ENCODE results near the gene NUDT7.

Gene NUDT7

DNA sequence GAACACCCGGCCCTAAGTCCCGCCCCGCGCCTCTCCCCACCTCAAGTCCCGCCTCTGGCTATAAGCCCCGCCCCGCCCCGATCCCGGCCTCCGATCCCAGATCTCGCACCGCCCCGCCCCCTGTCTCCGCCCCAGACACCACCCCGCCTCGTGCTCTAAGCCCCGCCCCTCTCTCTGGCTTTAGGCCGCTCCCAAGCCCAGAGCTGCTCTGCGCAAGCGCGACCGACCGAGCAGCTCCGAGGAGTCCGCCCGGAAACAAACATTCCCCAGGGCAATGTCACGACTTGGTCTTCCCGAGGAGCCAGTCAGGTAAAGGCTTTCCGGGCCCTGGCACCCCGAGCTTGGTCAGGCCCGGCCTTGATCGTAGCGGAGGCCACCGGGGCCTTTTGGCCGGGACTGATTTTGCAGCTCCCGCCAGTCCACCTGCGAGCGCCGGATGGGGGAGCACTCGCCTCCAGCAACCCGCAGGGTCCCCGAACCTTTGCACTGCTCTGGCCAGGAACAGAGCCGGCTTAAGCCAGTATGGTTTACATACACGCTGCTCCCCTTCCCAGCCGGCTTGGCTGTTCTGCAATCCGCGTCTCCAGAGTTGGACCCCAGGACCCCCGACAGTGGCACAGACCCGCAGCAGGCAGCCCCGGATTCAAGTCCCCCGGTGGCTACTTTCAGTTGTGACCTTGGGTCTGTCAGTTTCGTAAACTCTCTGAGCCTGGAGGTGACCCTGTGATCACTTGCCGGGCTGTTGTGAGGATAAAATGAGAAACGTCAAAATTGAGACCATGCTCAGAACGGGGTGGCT, at the start of gene NUDT7:
Gene NUDT7, plus strand, starts transcription at position 206 of the 799 bp plus-strand sequence. Its CDS starts 69 bp downstream, at position 275.
- peak within 1 kb of the TSS; percentile 84 for H3K4me3 Mint-ChIP-seq
- peaks cover 13% of the 10 kb centered on the region for H3K36me3 Mint-ChIP-seq (ENCODE audit: low read depth)
- H3K27ac Mint-ChIP-seq = peak within 1 kb of the TSS; percentile 81
- peaks cover 14% of the 10 kb centered on the region for H3K4me1 Mint-ChIP-seq (ENCODE audit: low read depth)
- no peaks in the 10 kb centered on the region for H3K9me3 Mint-ChIP-seq
- no peaks in the 10 kb centered on the region for H3K27me3 Mint-ChIP-seq

DNA sequence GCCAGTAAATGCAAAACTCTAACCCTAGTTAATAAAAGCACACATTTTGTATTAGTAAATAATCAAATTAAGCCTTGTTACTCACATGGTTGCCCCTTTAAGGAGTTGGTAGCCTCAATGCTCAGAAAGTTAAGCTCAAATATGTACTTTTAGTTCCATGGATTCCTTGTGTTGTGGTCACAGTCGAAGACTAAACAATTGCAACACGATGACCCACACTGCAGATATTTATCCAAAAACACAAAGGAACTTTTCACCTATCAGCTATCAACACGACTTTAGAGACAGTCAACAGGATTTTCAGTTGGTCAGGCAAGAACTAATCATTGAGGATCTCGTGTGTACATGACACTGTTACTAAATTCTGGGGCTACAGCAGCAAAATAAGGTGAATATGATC, 47.4 kb upstream of the NUDT7 start:
- Mint-ChIP-seq H3K4me1 (ENCODE audit: low read depth) (no peaks in the 10 kb centered on the region), H3K27me3 (no peaks in the 10 kb centered on the region), H3K36me3 (ENCODE audit: low read depth) (no peaks in the 10 kb centered on the region), H3K27ac (no peak overlapping the region), H3K9me3 (no peaks in the 10 kb centered on the region), H3K4me3 (no peak overlapping the region)

DNA sequence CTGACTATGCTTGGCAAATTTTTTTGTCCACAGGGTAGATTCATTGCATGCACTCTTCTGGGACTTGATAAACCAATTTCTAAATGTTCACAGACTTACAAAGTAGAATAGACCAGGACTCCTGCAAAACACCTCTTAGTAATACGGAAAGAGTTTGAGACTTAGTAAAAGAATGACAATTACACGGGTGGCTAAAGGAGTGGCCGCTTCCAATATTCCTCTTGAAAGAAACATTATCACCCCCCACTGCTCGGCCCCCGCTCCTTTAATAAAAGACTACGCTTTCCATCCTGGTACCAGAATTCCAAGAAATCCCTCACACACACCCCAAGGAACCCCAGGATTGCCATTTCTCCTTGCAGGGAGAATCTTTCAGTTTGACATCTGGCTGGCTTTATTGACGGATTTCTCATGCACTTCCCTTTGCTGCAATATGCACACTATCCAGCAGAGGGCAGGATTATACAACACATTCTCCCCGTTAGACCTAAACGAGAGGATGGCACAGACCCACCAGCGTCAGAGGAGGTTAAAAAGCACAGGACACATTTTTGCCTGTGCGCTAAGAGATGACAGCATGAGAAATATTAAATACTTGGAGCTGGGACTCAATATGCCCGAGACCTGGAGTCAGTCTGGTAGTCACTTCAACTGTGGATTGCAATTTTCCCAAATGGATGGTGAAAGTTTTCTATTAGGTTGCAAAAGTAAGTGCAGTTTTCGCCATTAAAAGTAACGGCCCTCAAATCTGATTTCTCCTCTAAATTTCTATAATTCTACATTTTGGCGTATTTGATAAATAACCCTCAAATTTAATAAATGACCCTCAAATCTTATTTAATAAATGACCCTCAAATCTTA, 46.6 kb upstream of the NUDT7 start:
- Mint-ChIP-seq H3K9me3 (no peaks in the 10 kb centered on the region), H3K36me3 (ENCODE audit: low read depth) (no peaks in the 10 kb centered on the region), H3K27me3 (no peaks in the 10 kb centered on the region), H3K27ac (no peak overlapping the region), H3K4me1 (ENCODE audit: low read depth) (no peaks in the 10 kb centered on the region), H3K4me3 (no peak overlapping the region)

DNA sequence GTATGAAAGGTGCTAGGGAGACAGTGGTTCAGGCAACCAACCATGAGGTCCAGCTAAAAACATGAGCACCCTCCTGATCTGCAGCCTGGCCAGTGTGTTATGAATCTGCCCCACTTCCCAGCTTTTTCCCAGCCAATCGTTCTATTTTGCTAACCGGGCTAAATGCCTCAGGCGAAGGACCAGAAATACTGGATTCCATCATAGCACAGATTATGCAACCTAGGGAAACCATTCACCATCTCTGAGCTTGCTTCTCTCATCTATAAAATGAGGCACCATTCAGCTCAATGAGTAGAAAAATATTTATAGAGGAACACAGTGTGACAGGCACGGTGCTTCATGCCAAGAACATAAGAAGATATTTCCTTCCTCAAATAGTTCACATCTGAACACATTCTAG, 45.2 kb upstream of the NUDT7 start:
- no peaks in the 10 kb centered on the region for H3K27me3 Mint-ChIP-seq
- no peaks in the 10 kb centered on the region for H3K9me3 Mint-ChIP-seq
- H3K4me3 Mint-ChIP-seq = no peak overlapping the region

DNA sequence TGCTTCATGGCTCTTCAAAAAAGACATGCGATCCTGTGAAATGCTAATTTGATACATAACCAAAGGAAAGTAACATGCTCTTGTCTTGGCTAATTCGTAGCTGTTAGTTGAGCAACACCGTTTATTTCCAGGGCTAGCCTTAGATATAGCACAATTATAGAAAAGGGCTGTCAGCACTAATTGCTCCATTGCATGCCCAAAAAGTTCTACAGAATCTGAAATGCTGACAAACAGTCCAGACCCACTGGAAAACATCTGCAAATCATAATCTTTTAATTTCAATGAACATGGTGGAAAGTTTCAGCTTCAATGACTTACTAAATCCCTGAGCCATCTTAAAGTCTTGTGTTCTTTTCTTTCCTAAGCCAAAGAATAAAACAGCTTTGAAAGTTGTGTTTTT, 42.9 kb upstream of the NUDT7 start:
- Mint-ChIP-seq H3K27ac (no peak overlapping the region), H3K27me3 (no peaks in the 10 kb centered on the region), H3K36me3 (ENCODE audit: low read depth) (no peaks in the 10 kb centered on the region), H3K9me3 (no peaks in the 10 kb centered on the region), H3K4me3 (no peak overlapping the region), H3K4me1 (ENCODE audit: low read depth) (no peaks in the 10 kb centered on the region)

More for the DNA sequence above, 45.2 kb upstream of the NUDT7 start:
- Mint-ChIP-seq H3K36me3 (ENCODE audit: low read depth) (no peaks in the 10 kb centered on the region), H3K4me1 (ENCODE audit: low read depth) (no peaks in the 10 kb centered on the region), H3K27ac (no peak overlapping the region)

DNA sequence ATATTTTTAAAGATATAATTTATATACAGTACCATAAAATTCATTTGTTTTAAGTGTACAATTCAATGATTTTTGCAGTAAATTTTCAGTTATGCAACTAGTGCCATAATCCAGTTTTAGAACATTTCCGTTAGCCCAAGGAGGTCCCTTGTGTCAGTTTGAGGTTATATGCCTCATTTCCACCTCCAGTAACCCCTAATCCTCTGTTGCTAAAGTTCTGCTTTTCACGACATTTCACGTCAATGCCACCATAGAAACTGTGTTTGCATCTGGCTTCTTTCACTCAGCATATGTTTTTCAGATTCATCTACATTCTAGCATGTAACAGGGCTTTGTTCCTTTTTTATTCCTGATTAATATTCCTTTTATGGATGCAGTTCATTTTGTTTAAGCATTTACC, 42.4 kb upstream of the NUDT7 start:
- H3K9me3 Mint-ChIP-seq = no peaks in the 10 kb centered on the region
- no peaks in the 10 kb centered on the region for H3K36me3 Mint-ChIP-seq (ENCODE audit: low read depth)
- no peaks in the 10 kb centered on the region for H3K27me3 Mint-ChIP-seq
- H3K27ac Mint-ChIP-seq = no peak overlapping the region
- no peaks in the 10 kb centered on the region for H3K4me1 Mint-ChIP-seq (ENCODE audit: low read depth)
- H3K4me3 Mint-ChIP-seq = no peak overlapping the region

GRCh38 chr16:77680496-77680895, 41.8 kb upstream of the NUDT7 start:
- H3K4me1 Mint-ChIP-seq (ENCODE audit: low read depth) = no peaks in the 10 kb centered on the region

DNA sequence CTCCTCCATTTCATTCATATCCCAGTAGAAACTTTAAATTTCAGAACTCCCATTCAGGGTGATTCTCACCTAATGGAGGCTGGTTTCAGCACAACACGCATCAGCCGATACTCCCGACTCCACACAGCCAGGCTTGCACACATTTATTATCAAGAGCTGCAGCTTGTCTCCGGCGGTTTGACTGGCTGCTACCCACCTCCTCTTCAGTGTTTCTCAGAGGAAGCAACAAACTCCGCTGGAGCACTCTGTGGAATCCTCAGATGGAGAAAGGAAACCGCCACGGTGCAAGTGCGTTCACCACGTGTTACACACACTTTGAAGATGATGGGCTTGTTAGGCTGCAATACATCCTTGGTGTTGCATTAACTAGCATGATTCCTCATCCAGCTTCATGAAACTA, 39.7 kb upstream of the NUDT7 start:
- Mint-ChIP-seq H3K4me3 (no peak overlapping the region), H3K27me3 (no peaks in the 10 kb centered on the region), H3K27ac (no peak overlapping the region), H3K9me3 (no peaks in the 10 kb centered on the region), H3K4me1 (ENCODE audit: low read depth) (no peaks in the 10 kb centered on the region), H3K36me3 (ENCODE audit: low read depth) (no peaks in the 10 kb centered on the region)

More at GRCh38 chr16:77680496-77680895, 41.8 kb upstream of the NUDT7 start:
- no peaks in the 10 kb centered on the region for H3K27me3 Mint-ChIP-seq
- no peak overlapping the region for H3K27ac Mint-ChIP-seq
- H3K4me3 Mint-ChIP-seq = no peak overlapping the region
- H3K36me3 Mint-ChIP-seq (ENCODE audit: low read depth) = no peaks in the 10 kb centered on the region
- H3K9me3 Mint-ChIP-seq = no peaks in the 10 kb centered on the region

GRCh38 chr16:77683397-77684180, 38.7 kb upstream of the NUDT7 start:
- Mint-ChIP-seq H3K9me3 (no peaks in the 10 kb centered on the region), H3K27me3 (peaks cover 4% of the 10 kb centered on the region), H3K4me3 (no peak overlapping the region), H3K36me3 (ENCODE audit: low read depth) (no peaks in the 10 kb centered on the region), H3K27ac (no peak overlapping the region), H3K4me1 (ENCODE audit: low read depth) (no peaks in the 10 kb centered on the region)

DNA sequence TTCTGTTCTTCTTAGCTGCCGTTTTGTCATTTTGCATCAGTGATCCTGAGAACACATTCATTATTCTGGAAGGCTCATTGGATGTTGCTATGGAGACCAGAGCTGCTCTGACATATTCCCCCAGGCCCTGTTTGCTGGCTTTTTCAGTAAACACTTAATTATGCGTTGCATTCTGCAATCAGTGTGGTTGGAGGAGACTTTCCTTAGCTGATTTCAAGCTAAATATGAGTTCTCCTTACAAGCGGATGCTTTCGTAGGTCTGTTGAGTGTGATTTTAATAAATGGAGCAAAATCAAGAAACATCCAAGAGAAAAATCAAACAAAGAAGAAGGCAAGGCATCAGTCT, 38.2 kb upstream of the NUDT7 start:
- Mint-ChIP-seq H3K4me1 (ENCODE audit: low read depth) (no peaks in the 10 kb centered on the region), H3K36me3 (ENCODE audit: low read depth) (no peaks in the 10 kb centered on the region), H3K27ac (no peak overlapping the region), H3K9me3 (no peaks in the 10 kb centered on the region), H3K27me3 (peaks cover 4% of the 10 kb centered on the region), H3K4me3 (no peak overlapping the region)

DNA sequence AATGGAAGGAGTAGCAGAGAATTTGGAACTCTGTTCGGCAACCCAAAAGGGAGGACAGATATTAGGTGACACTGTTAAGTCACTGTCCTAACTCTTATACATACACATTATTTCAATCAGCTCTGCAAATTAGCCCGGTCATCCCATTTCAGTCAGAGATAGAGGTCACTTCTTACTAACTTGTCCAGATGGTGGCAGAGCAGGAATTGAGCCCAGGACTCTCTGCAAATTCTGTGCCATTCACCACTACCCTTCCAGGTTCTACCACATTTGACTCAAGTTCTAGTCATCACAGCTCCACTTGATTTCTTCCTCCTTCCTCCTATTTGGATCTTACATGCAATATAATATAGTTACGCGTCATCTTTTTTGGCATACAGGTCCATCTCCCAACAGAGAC, 35.9 kb upstream of the NUDT7 start:
- Mint-ChIP-seq H3K27me3 (peaks cover 4% of the 10 kb centered on the region), H3K4me3 (no peak overlapping the region), H3K36me3 (ENCODE audit: low read depth) (no peaks in the 10 kb centered on the region), H3K4me1 (ENCODE audit: low read depth) (no peaks in the 10 kb centered on the region), H3K9me3 (no peaks in the 10 kb centered on the region), H3K27ac (no peak overlapping the region)

GRCh38 chr16:77689971-77690370, 32.3 kb upstream of the NUDT7 start:
- Mint-ChIP-seq H3K9me3 (no peaks in the 10 kb centered on the region), H3K27me3 (peaks cover 20% of the 10 kb centered on the region), H3K27ac (no peak overlapping the region), H3K36me3 (ENCODE audit: low read depth) (no peaks in the 10 kb centered on the region), H3K4me3 (no peak overlapping the region), H3K4me1 (ENCODE audit: low read depth) (no peaks in the 10 kb centered on the region)

- Mint-ChIP-seq H3K36me3 (ENCODE audit: low read depth) (no peaks in the 10 kb centered on the region), H3K9me3 (no peaks in the 10 kb centered on the region), H3K4me3 (no peak overlapping the region), H3K4me1 (ENCODE audit: low read depth) (no peaks in the 10 kb centered on the region), H3K27ac (no peak overlapping the region), H3K27me3 (peaks cover 20% of the 10 kb centered on the region)
Observed at GRCh38 chr16:77690416-77690815, 31.9 kb upstream of the NUDT7 start.

DNA sequence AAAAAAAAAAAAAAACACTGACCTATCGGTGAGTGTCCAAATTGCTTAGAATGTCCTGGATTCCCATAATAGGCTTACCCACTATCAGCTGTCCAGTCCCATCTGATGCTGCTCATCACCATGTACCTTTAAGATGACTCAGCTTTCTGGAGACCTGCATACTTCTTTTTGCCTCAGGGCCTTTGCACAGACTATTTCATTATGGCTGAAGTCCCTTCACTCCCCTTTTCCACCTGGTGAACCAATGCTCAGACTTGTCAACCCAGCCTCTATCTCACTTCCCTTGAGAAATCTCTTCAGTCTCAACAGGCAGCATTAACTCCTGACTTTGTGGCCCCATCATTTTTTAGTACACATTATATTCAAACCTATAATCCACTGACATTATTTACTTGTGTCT, 29.7 kb upstream of the NUDT7 start:
- H3K27me3 Mint-ChIP-seq = peaks cover 20% of the 10 kb centered on the region

DNA sequence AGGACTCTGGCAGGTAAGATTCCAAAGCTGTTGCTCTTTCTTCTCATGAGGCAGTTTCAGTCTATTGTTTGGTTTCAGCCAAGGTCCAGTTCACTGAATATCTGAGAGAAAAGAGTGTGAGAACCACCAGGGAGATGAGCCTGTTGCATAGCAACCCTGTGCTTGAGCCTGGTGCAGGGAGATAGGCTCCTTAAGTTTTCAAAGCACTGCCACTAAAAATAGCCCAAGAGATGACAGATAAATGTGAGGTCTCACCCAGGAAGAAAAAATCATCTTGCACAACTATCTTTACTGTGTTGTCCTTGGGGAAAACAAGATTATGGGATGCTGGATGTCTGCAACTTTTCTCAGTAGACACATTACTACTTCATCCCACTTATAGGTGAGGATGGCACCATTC, 26.2 kb upstream of the NUDT7 start:
- no peak overlapping the region for H3K4me3 Mint-ChIP-seq
- H3K9me3 Mint-ChIP-seq = no peaks in the 10 kb centered on the region
- no peaks in the 10 kb centered on the region for H3K4me1 Mint-ChIP-seq (ENCODE audit: low read depth)
- no peak overlapping the region for H3K27ac Mint-ChIP-seq
- H3K27me3 Mint-ChIP-seq = peaks cover 16% of the 10 kb centered on the region
- no peaks in the 10 kb centered on the region for H3K36me3 Mint-ChIP-seq (ENCODE audit: low read depth)

More for the DNA sequence above, 29.7 kb upstream of the NUDT7 start:
- Mint-ChIP-seq H3K36me3 (ENCODE audit: low read depth) (no peaks in the 10 kb centered on the region), H3K9me3 (no peaks in the 10 kb centered on the region), H3K27ac (no peak overlapping the region), H3K4me3 (no peak overlapping the region), H3K4me1 (ENCODE audit: low read depth) (no peaks in the 10 kb centered on the region)

Data from stimulated activated naive CD8-positive, alpha-beta T cell treated with anti-CD3 and anti-CD28 coated beads, Interleukin-15, Interleukin-2, amounts not matched to agents 100 ng/mL and 50 ng/mL, for 24 hours (primary cell).